DMS153 treated with DMSO at 0.1 percent for 48 hours (cell line): Measurements from ENCODE around the gene MANSC4.
A peak's percentile ranks its signal among the peaks of the same experiment; 100 is the strongest.

Experiments
- DNase-seq: peaks from one replicate; lab custom pipeline; 2025; ENCODE audit not compliant: unreplicated experiment; lab: John Stamatoyannopoulos, UW

MANSC4 gene

DNA sequence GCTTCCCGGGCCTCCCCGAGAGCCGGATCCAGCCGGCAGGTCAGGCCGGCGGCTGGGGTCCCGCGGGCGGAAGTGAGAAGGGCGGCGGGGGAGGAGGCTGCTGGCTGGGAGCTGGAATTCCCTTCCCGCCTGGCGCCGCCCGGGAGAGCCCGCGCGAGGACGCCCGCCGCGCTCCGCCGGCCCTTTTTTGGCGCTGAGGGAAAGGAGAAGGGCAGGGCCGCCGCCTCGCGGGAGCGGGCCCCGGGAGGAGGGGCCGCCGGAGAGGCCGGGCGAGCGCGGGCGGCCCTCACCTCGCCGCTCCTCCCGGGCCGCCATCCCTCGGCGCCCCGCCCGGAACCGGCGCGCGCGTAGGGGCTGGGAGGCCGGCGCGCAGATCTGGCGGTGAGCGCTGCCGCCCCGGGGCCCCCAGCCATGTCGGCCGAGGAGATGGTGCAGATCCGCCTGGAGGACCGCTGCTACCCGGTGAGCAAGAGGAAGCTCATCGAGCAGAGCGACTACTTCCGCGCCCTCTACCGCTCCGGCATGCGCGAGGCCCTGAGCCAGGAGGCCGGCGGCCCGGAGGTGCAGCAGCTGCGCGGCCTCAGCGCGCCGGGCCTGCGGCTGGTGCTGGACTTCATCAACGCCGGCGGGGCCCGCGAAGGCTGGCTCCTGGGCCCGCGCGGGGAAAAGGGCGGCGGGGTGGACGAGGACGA lies at the start of gene MANSC4, which contains the start of gene KLHL42:
Gene MANSC4 (minus strand): TSS at position 317 of the 692 bp plus-strand sequence. CDS start 8,960 bp downstream, outside the sequence.
Gene KLHL42 (plus strand): TSS at position 314 of the 692 bp plus-strand sequence. CDS start 98 bp downstream, at position 412.
- DNase-seq: peak; percentile 44

- no peak for DNase-seq
Measured at GRCh38 chr12:27828196-27828595, 48.2 kb upstream of the MANSC4 start.

GRCh38 chr12:27826076-27826475 lies 46.0 kb upstream of the MANSC4 start:
- no peak for DNase-seq

- DNase-seq: no peak
Measured at GRCh38 chr12:27824126-27824842, 44.2 kb upstream of the MANSC4 start.

- no peak for DNase-seq
Measured at GRCh38 chr12:27823038-27823437, 43.0 kb upstream of the MANSC4 start.

DNA sequence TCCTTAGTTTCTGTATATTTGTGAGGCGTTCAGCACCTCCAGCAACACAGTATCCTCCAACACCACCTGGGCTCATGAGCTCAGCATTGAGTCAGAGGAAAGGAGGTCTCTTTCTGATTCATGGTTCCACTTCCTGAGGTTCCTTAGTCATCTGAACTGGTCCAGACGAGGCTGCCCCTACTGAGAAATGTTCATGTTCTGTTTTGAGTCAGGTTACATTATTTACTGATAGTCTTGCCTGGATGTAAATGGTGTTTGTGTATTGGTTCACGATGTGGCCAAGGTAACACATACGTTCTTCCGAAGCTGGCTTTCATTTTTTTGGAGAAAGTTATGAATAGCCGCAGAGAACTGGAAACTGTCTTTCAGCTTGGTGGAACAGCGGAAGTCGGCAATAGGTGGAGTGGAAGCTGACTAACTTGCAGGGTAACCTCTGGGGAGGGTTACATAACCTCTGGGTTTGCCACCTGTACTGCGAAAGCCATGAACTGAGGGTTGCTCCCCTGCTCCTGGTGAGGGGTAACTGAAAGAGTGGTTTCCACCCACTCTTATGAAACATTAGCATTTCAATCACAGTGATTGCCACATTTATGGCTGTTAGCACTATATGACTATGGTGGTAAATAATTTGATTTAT lies 42.2 kb upstream of the MANSC4 start:
- no peak for DNase-seq

DNA sequence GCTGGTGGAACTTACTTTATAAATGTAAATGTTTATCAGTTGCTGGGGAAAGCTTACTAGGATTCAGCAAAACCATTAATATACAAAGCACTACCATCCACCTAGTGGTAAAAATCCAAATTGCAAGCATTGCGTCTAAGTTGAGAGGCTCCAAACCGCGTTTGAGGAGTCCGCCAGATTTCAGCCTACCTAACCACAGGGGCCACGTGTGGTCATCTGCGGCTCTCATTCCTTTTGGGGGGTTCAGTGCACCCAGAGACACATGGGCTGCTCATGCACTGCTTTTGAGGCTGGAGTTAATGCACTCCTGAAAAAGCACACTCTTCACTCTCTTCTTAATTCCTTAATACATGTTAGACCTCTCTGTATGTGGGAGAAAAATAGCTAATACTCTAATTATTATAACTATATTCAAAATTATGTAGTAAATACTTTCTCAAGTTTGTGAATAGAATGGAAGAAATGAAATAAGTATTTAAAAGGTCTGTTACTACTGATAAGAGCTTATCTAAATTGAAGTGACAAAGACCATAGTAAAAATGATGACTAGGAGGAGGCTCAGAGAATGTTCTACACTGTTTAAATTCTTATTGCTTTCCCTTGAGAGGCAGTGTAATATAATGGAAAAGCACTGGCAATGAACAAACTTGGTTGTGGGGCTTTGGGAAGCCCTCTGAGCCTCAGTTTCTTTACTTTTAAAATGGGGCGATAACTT lies 41.4 kb upstream of the MANSC4 start:
- no peak for DNase-seq

DNA sequence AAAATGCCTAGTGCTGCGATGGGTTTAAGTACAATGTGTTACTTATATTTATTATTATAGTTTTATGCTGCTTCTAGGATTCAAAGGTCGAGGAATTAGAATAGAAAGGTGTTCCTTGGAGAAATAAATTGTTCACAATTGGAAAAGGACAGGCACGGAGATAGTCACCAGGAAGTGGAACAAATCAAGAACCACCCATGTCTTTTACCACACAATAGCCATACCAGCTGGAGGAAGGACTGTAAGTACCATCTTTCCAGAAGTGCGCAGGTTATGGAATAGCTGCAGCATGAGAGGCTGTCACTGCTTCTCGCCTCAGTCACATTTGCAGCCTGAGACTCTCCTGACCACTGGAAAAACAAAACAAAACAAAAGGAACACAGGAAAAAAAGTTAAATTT lies 40.5 kb upstream of the MANSC4 start:
- no peak for DNase-seq

DNA sequence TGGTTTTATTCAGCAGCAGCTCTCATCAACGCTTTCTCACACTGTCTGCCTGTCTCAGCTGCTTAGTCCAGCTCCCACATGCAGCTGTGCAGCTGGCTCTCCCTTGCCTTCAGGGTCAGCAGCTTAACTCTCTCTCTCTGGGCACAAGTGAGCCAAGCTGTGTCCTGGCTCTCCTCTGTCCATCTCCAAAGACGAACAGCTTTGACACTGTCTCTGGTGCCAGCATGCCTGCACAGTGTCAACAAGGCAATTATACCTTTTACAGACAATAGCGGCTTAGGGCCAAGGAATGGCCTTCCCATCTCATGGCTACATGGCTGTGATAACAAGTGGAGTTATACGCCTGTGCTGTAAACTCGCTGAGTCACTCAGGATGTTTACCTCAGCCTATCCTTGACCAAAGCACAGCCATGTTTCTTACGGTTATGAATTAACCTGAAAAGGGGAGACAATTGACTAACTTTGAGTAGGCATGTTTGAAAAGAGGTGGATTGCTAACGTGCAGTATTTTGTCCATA lies 38.4 kb upstream of the MANSC4 start:
- no peak for DNase-seq

DNA sequence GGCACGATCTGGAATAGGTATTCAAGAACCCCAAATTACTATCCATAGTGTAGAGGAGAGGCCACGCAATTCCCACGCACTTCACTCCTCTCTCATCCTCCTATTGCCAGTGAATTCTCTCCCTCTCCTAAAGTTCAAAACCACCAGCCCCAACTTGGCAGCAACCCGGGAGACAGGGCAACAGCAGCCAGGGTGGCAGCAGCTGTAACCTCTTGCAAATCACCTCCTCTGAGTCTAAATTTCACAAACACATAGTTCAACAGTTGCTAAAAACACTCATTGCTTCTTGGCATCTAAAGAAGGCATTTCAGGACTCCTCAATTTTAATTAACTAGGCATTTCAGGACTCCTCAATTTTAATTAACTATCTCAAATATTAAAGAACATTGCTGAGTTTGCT lies 37.7 kb upstream of the MANSC4 start:
- DNase-seq: no peak

- DNase-seq: no peak
Measured at GRCh38 chr12:27814851-27815591, 35.0 kb upstream of the MANSC4 start.

GRCh38 chr12:27814411-27814810 lies 34.4 kb upstream of the MANSC4 start:
- no peak for DNase-seq

GRCh38 chr12:27812502-27812901 lies 32.5 kb upstream of the MANSC4 start:
- DNase-seq: no peak

DNA sequence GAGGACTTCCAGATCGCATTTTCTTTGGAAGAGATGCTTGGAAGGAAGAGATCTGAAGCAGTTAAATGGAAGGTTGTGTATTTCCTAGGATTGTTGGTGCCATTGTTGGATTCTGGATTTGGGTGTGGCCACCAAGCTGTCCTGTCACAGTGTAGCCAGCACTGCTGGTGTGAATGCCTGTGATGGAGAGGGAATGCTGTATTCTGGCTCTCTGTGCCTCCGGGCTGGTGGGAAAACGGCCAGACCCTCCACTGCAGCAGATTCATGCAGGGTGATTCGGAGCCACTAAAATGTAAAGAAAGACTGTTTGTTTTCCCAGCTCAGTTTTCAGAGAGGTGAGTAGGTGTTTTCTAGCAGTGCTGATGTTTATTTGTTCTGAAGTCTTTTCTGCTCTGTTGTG lies 30.7 kb upstream of the MANSC4 start:
- DNase-seq: no peak

DNA sequence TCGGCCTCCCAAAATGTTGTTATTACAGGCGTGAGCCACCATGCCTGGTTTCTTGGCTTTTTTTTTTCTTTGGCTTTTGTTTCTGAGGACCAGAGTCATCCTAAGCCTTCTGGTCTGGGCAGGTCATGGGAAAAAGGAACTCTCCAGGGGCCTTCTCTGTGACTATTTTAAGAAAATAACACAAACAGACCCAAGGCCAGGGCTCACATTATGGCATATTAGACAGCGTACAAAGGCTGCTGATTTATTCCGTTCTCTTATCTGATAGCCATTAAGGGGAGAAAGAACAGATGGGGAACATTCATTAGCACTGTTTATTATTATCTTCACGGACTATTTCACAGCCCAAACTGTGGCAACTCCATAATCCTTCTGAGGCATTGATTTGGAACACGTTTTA lies 28.8 kb upstream of the MANSC4 start:
- DNase-seq: no peak

GRCh38 chr12:27807063-27807703 lies 27.1 kb upstream of the MANSC4 start:
- no peak for DNase-seq

DNA sequence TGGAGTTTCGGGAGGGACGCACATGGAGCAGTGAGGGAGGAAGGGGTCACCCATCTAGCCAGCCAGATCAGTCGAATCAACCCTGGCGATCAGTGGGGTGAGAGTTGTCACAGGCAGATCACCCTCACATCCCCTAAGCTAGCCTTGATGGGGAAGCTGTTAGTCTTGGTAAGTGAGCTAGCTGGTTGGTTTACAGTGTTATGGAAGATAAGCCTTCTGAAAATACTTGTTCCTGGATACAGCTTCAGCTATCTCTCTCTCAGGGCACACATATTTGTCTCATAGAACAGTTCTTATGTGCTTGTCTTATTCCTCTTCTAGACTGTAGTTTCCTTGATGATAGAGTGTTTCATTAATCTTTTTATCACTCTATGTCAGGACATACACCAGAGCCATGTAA lies 26.2 kb upstream of the MANSC4 start:
- DNase-seq: no peak

- DNase-seq: no peak
Measured at GRCh38 chr12:27805238-27805637, 25.2 kb upstream of the MANSC4 start.

DNA sequence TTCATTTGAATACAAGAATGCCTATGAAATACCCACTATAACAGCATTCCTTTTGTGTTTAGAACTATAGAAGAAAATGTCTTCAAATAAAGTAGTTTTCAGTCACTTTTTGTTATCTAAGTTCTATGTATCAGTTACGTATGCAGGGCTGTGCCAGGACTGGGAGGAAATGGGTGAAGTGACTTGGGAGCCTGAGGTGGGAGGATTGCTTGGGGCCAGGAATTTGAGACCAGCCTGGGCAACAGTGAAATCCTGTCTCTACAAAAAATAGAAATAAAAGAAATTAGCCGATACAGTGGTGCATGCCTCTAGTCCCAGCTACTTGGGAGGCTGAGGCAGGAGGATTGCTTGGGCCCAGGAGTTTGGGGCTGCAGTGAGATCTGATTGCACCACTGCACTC lies 22.9 kb upstream of the MANSC4 start:
- DNase-seq: no peak

DNA sequence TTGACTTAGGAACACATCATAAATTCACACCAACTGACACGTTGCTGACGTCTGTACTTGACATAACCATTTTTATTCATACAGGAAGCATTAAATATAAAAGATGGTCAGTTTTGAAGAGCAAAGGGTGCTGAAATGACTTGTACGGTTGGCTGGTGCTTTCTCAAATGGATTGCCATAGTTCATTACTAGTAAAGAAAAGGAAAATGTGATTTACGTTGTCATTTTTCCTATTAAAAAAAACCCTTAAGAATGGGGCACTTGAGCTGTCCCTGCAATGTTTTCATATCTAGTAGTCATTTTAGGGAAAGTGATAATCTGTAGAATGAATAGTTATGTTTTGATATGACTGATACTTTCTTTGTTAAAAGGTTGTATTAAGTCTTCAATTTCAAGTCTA lies 22.5 kb upstream of the MANSC4 start:
- DNase-seq: no peak
